ENCODE measurements around the gene BCLAF3. TPM values are rescaled to one million over a fixed set of nuclear protein-coding genes. Genes with fewer than 3 reads are reported as not detected.

The BCLAF3 gene
- total RNA-seq, 6 donors from 2014 or later = 6.1 to 23.0 (median 13.8) TPM

- no peaks in the 10 kb centered on the region for H3K27me3 ChIP-seq
- H3K9me3 ChIP-seq = peaks cover 0 to 19% (median 0%) of the 10 kb centered on the region in 4 donors
- ATAC-seq (ENCODE audit: low FRiP score in 2 of 2) = no peak
- no peak overlapping the region for H3K4me3 ChIP-seq
- H3K27ac ChIP-seq = no peak overlapping the region
- no peaks in the 10 kb centered on the region for H3K36me3 ChIP-seq
- H3K4me1 ChIP-seq = no peaks in the 10 kb centered on the region
- DNase-seq = no peak
- no peak for TF ChIP-seq POLR2A (IDR thresholded peaks at IDR 0.05)
- TF ChIP-seq CTCF (IDR thresholded peaks at IDR 0.05) = no peak
- no peak for TF ChIP-seq EP300 (IDR thresholded peaks at IDR 0.05)
- no peak for TF ChIP-seq POLR2AphosphoS5 (IDR thresholded peaks at IDR 0.05)
- 79 to 82% methylated on average over 9 of the region's 9 CpGs for WGBS, 2 donors
Measured at GRCh38 chrX:20015945-20016615, 25.2 kb upstream of the BCLAF3 start.

GRCh38 chrX:20015422-20015821, 24.6 kb upstream of the BCLAF3 start:
- ATAC-seq (ENCODE audit: low FRiP score in 2 of 2) (no peak), DNase-seq (no peak)
- peaks cover 0 to 19% (median 0%) of the 10 kb centered on the region in 4 donors for H3K9me3 ChIP-seq
- no peak overlapping the region for H3K4me3 ChIP-seq
- H3K4me1 ChIP-seq = no peaks in the 10 kb centered on the region
- H3K36me3 ChIP-seq = no peaks in the 10 kb centered on the region
- H3K27me3 ChIP-seq = no peaks in the 10 kb centered on the region
- 50 to 53% methylated on average over 1 of the region's 1 CpG for WGBS, 2 donors
- TF ChIP-seq POLR2A (IDR thresholded peaks at IDR 0.05) (no peak), POLR2AphosphoS5 (IDR thresholded peaks at IDR 0.05) (no peak), CTCF (IDR thresholded peaks at IDR 0.05) (no peak), EP300 (IDR thresholded peaks at IDR 0.05) (no peak)
- no peak overlapping the region for H3K27ac ChIP-seq

GRCh38 chrX:20011608-20012007, 20.7 kb upstream of the BCLAF3 start:
- DNase-seq = no peak

GRCh38 chrX:20007962-20008622, 17.2 kb upstream of the BCLAF3 start:
- Histone ChIP-seq H3K36me3 (no peaks in the 10 kb centered on the region), H3K9me3 (no peaks in the 10 kb centered on the region), H3K27me3 (no peaks in the 10 kb centered on the region), H3K27ac (no peak overlapping the region), H3K4me3 (no peak overlapping the region), H3K4me1 (no peaks in the 10 kb centered on the region)
- 75 to 78% methylated on average over 7 of the region's 7 CpGs for WGBS, 2 donors
- ATAC-seq (ENCODE audit: low FRiP score in 2 of 2) = no peak
- DNase-seq = no peak
- TF ChIP-seq EP300 (IDR thresholded peaks at IDR 0.05) (no peak), POLR2A (IDR thresholded peaks at IDR 0.05) (no peak), CTCF (IDR thresholded peaks at IDR 0.05) (no peak), POLR2AphosphoS5 (IDR thresholded peaks at IDR 0.05) (no peak)

More at GRCh38 chrX:20011608-20012007, 20.7 kb upstream of the BCLAF3 start:
- peaks cover 0 to 19% (median 0%) of the 10 kb centered on the region in 4 donors for H3K9me3 ChIP-seq
- H3K36me3 ChIP-seq = no peaks in the 10 kb centered on the region
- no peak overlapping the region for H3K4me3 ChIP-seq
- H3K27me3 ChIP-seq = no peaks in the 10 kb centered on the region
- WGBS, 2 donors = 87 to 100% methylated on average over 2 to 4 of the region's 4 CpGs
- H3K4me1 ChIP-seq = no peaks in the 10 kb centered on the region
- ATAC-seq (ENCODE audit: low FRiP score in 2 of 2) = no peak
- TF ChIP-seq EP300 (IDR thresholded peaks at IDR 0.05) (no peak), POLR2A (IDR thresholded peaks at IDR 0.05) (no peak)
- no peak overlapping the region for H3K27ac ChIP-seq

- WGBS, 2 donors = 0 to 84% methylated on average over 1 to 2 of the region's 2 CpGs
- H3K36me3 ChIP-seq = no peaks in the 10 kb centered on the region
- H3K4me3 ChIP-seq = no peak overlapping the region
- DNase-seq (no peak), ATAC-seq (ENCODE audit: low FRiP score in 2 of 2) (no peak)
- no peak overlapping the region for H3K27ac ChIP-seq
- no peaks in the 10 kb centered on the region for H3K27me3 ChIP-seq
- H3K4me1 ChIP-seq = no peaks in the 10 kb centered on the region
- no peaks in the 10 kb centered on the region for H3K9me3 ChIP-seq
- TF ChIP-seq EP300 (IDR thresholded peaks at IDR 0.05) = no peak
Measured at GRCh38 chrX:20005883-20006282, 15.0 kb upstream of the BCLAF3 start.
